ENCODE data around the gene DTNB. TPM values are rescaled to one million over a fixed set of nuclear protein-coding genes. Genes with fewer than 3 reads are reported as not detected.
A peak's percentile ranks its signal among the peaks of the same experiment; 100 is the strongest.

DTNB gene
- total and polyA plus RNA-seq, 2 donors (not counting 3 experiments of a cell fraction or from before 2014, with no cell fraction given) = 11.5 to 17.0 TPM

DNA sequence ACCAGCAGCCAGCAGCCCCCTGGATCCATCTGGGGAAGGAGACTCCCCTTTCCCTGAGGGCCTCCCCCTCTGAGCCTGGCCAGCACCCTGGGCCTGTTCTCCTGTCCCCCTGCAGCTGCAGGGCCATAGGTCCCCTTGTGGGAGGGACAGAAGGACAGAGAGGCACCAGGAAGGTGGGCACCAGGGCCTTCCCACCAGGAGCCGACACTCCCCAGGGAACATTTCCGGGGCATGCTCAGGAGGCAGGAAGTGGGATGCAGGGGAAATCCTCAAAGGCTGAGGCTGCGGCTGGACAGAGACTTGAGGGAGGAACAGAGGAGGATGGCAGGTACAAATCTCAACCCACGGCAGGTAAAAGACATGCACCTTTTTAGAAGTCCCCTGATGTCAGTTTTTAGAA lies 317.3 kb downstream of the DTNB start:
- H3K9ac ChIP-seq (replicated peaks; ENCODE audit: extremely low read depth, insufficient read depth, low read length) = no peak overlapping the region
- H3K36me3 ChIP-seq (ENCODE audit: control insufficient read depth in 2 of 2, extremely low read depth in 1 of 2, insufficient read depth in 2 of 2, low read length in 2 of 2) = no peaks in the 10 kb centered on the region
- peaks cover 0 to 4% of the 10 kb centered on the region in 2 experiments for H3K27me3 ChIP-seq (ENCODE audit: control insufficient read depth in 2 of 2, insufficient read depth in 2 of 2, low read length in 2 of 2)
- CTCF ChIA-PET = no interaction called here
- DNase-seq (ENCODE audit: low read depth, low spot score) (no peak), FAIRE-seq (no peak)
- no peaks in the 10 kb centered on the region for H3K9me3 ChIP-seq (replicated peaks; ENCODE audit: control insufficient read depth, insufficient read depth, low read length)
- no peaks in the 10 kb centered on the region for H4K20me1 ChIP-seq (replicated peaks; ENCODE audit: control insufficient read depth, extremely low read depth, insufficient read depth, low read length)
- dilution Hi-C loops (cut with MboI; ENCODE audit: extremely low pct_ligation_motif_present, low sequenced_read_pairs) = no loop called here
- H3K4me1 ChIP-seq (ENCODE audit: control insufficient read depth, extremely low read depth, insufficient read depth, low read length) = no peaks in the 10 kb centered on the region
- POLR2A ChIA-PET = no interaction called here
- H3K27ac ChIP-seq (ENCODE audit: insufficient read depth, low read depth, low read length) = no peak overlapping the region
- H2AFZ ChIP-seq (ENCODE audit: low read depth, low read length) = peak overlapping the region; percentile 2
- no peaks in the 10 kb centered on the region for H3K9me1 ChIP-seq (replicated peaks; ENCODE audit: control insufficient read depth, extremely low read depth, insufficient read depth, low read length)
- TF ChIP-seq FOS (IDR thresholded peaks at IDR 0.05; ENCODE audit: borderline replicate concordance, insufficient read depth, low read length) = no peak
- TF ChIP-seq, protein P1, sequence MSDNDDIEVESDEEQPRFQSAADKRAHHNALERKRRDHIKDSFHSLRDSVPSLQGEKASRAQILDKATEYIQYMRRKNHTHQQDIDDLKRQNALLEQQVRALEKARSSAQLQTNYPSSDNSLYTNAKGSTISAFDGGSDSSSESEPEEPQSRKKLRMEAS (IDR thresholded peaks at IDR 0.05; ENCODE audit: insufficient read depth, insufficient read length) = no peak
- no peak for TF ChIP-seq POLR2AphosphoS5 (IDR thresholded peaks at IDR 0.05; ENCODE audit: insufficient read depth, low read depth, low read length)
- no peak for TF ChIP-seq MYC (IDR thresholded peaks at IDR 0.05; ENCODE audit: low read depth, low read length)
- no peak for TF ChIP-seq EZH2 (IDR thresholded peaks at IDR 0.05; ENCODE audit: borderline replicate concordance, low read depth, low read length, severe bottlenecking)
- TF ChIP-seq, protein P2, sequence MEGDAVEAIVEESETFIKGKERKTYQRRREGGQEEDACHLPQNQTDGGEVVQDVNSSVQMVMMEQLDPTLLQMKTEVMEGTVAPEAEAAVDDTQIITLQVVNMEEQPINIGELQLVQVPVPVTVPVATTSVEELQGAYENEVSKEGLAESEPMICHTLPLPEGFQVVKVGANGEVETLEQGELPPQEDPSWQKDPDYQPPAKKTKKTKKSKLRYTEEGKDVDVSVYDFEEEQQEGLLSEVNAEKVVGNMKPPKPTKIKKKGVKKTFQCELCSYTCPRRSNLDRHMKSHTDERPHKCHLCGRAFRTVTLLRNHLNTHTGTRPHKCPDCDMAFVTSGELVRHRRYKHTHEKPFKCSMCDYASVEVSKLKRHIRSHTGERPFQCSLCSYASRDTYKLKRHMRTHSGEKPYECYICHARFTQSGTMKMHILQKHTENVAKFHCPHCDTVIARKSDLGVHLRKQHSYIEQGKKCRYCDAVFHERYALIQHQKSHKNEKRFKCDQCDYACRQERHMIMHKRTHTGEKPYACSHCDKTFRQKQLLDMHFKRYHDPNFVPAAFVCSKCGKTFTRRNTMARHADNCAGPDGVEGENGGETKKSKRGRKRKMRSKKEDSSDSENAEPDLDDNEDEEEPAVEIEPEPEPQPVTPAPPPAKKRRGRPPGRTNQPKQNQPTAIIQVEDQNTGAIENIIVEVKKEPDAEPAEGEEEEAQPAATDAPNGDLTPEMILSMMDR (IDR thresholded peaks at IDR 0.05; ENCODE audit: extremely low read depth in 1 of 2, insufficient read depth in 1 of 2, low read depth in 1 of 2, low read length in 2 of 2) = no peak
- no peak for TF ChIP-seq GATA2 (IDR thresholded peaks at IDR 0.05; ENCODE audit: insufficient read depth, insufficient read length, low read depth, low read length)
- no peak for TF ChIP-seq JUN (IDR thresholded peaks at IDR 0.05; ENCODE audit: borderline replicate concordance, insufficient read depth, insufficient read length, low read depth)
- no peak for TF ChIP-seq POLR2A (IDR thresholded peaks at IDR 0.05; ENCODE audit: low read depth, low read length)
- intact Hi-C loops (cut with micrococcal nuclease) = no loop called here
- no peak overlapping the region for H3K4me2 ChIP-seq (ENCODE audit: insufficient read depth, low read length)
- H3K79me2 ChIP-seq (ENCODE audit: control insufficient read depth, insufficient read depth, low read length) = no peaks in the 10 kb centered on the region
- no TSS peak for BruUV-seq (replicated peaks)
- H3K4me3 ChIP-seq (replicated peaks in 1 of 3; ENCODE audit: insufficient read depth in 1 of 3, low read depth in 1 of 3, low read length in 3 of 3) = no peak overlapping the region
